A549 (cell line): ENCODE results near the gene ZBTB16. TPM values are rescaled to one million over a fixed set of nuclear protein-coding genes. Genes with fewer than 3 reads are reported as not detected.

Source experiments
- ATAC-seq, 2 experiments: fragments of 200-7000 bp in 1 of 2; fragments of >200 bp in 1 of 2; cut with Nextera tagmentation in 1 of 2; cut with Tn5 transposase in 1 of 2; 3 replicates each; pipeline versions ENCODE4 v1.8.0 to v1.9.1; 2018 to 2020; ENCODE audit warnings: mild to moderate bottlenecking in 1 of 2, moderate library complexity in 1 of 2
- CTCF ChIA-PET: fragments of 300-600 bp; sonication (Branson Sonifier 250); formaldehyde crosslinking; extraction: SDS; loops from one replicate; lab custom pipeline; 2021; ENCODE audit warnings: antibody characterized with exemption, inconsistent platforms; lab: Yijun Ruan, JAX
- POLR2A ChIA-PET: fragments of 350-600 bp; formaldehyde crosslinking; extraction: SDS; loops from one replicate; lab custom pipeline; 2021; ENCODE audit warnings: antibody characterized with exemption, inconsistent platforms; lab: Yijun Ruan, JAX
- DNase-seq, 2 experiments: peaks; one replicate each; pipeline versions ENCODE4 v3.0.0 to v3.0.0-alpha.2; 2011 to 2016; ENCODE audit warnings: low read depth in 1 of 2, low spot score in 1 of 2
- FAIRE-seq: peaks from 2 replicates; lab custom pipeline; 2011; peaks lifted over from hg19 to GRCh38; lab: Jason Lieb, UNC
- H3K27ac ChIP-seq, 2 experiments: fragments of >200 bp; sonication (Bioruptor Twin); formaldehyde crosslinking; 3 replicates each; pipeline ENCODE4 v1.5.1; 2016 to 2017
- H3K4me1 ChIP-seq: fragments of >200 bp; sonication (Bioruptor Twin); formaldehyde crosslinking; 3 replicates; pipeline ENCODE4 v1.6.1; 2016
- H3K4me2 ChIP-seq: fragments of >200 bp; sonication (Bioruptor Twin); formaldehyde crosslinking; 3 replicates; pipeline ENCODE4 v1.6.1; 2016
- H3K4me3 ChIP-seq: fragments of >200 bp; sonication (Bioruptor Twin); formaldehyde crosslinking; 3 replicates; pipeline ENCODE4 v1.5.1; 2016
- H3K9me3 ChIP-seq: fragments of >200 bp; sonication (Bioruptor Twin); formaldehyde crosslinking; 3 replicates; pipeline ENCODE4 v1.6.1; 2016
- BCL3 ChIP-seq: fragments of >200 bp; sonication (Bioruptor Twin); formaldehyde crosslinking; IDR thresholded peaks from 3 replicates; pipeline ENCODE4 v1.6.1; 2016
- BHLHE40 ChIP-seq: IDR thresholded peaks from 2 replicates; pipeline ENCODE4 v1.6.1; 2012; ENCODE audit warnings: low read depth, low read length, inconsistent platforms
- CBX2 ChIP-seq: fragments of 200-600 bp; sonication (generic); IDR thresholded peaks from 2 replicates; pipeline ENCODE4 v1.6.1; 2016; ENCODE audit warnings: low read depth, mild to moderate bottlenecking, borderline replicate concordance
- CHD2 ChIP-seq: fragments of 150-350 bp; IDR thresholded peaks from 2 replicates; pipeline ENCODE4 v1.6.1; 2014; ENCODE audit warnings: low read length; ENCODE audit not compliant: partially characterized antibody
- CTCF ChIP-seq: fragments of >200 bp; sonication (Bioruptor Twin); formaldehyde crosslinking; IDR thresholded peaks from 3 replicates; pipeline ENCODE4 v1.5.1; 2016
- EHF ChIP-seq: fragments of 250-450 bp; sonication (Bioruptor Pico); IDR thresholded peaks from 2 replicates; pipeline ENCODE4 v1.5.0; 2020; ENCODE audit warnings: mild to moderate bottlenecking
- EHMT2 ChIP-seq: fragments of 200-600 bp; sonication (generic); IDR thresholded peaks from 2 replicates; pipeline ENCODE4 v1.6.1; 2016; ENCODE audit warnings: antibody characterized with exemption, low read depth, mild to moderate bottlenecking, moderate library complexity
- FOSB ChIP-seq: fragments of 250-450 bp; sonication (Bioruptor Pico); IDR thresholded peaks from 2 replicates; pipeline ENCODE4 v1.5.0; 2020; ENCODE audit warnings: mild to moderate bottlenecking, moderate library complexity
- GATA3 ChIP-seq: IDR thresholded peaks from 2 replicates; pipeline ENCODE4 v1.6.1; 2012; ENCODE audit warnings: borderline replicate concordance
- HOXA7 ChIP-seq: fragments of 250-450 bp; sonication (Bioruptor Pico); IDR thresholded peaks from 2 replicates; pipeline ENCODE4 v1.5.0; 2020; ENCODE audit warnings: mild to moderate bottlenecking, moderate library complexity
- HOXB5 ChIP-seq: fragments of 250-450 bp; sonication (Bioruptor Pico); IDR thresholded peaks from 2 replicates; pipeline ENCODE4 v1.5.0; 2020; ENCODE audit warnings: mild to moderate bottlenecking, moderate library complexity
- JUNB ChIP-seq: fragments of >200 bp; sonication (Bioruptor Twin); formaldehyde crosslinking; IDR thresholded peaks from 2 replicates; pipeline ENCODE4 v1.6.1; 2016
- KDM1A ChIP-seq: fragments of 200-600 bp; sonication (generic); IDR thresholded peaks from 2 replicates; pipeline ENCODE4 v1.6.1; 2016; ENCODE audit warnings: low read depth, mild to moderate bottlenecking
- MAZ ChIP-seq: fragments of 150-350 bp; IDR thresholded peaks from 2 replicates; pipeline ENCODE4 v1.6.1; 2014; ENCODE audit warnings: antibody characterized with exemption, low read depth, low read length, borderline replicate concordance
- PHF8 ChIP-seq: fragments of 200-600 bp; sonication (generic); IDR thresholded peaks from 2 replicates; pipeline ENCODE4 v1.6.1; 2016; ENCODE audit warnings: low read depth, mild to moderate bottlenecking, antibody characterized with exemption, moderate library complexity, borderline replicate concordance
- RFX5 ChIP-seq: fragments of 450-650 bp; IDR thresholded peaks from 2 replicates; pipeline ENCODE4 v1.7.1; 2014; ENCODE audit warnings: antibody characterized with exemption, mild to moderate bottlenecking, moderate library complexity
- USF2 ChIP-seq: fragments of 450-650 bp; IDR thresholded peaks from 2 replicates; pipeline ENCODE4 v1.6.1; 2014; ENCODE audit warnings: antibody characterized with exemption
- ZFP36 ChIP-seq: fragments of 450-650 bp; IDR thresholded peaks from 2 replicates; pipeline ENCODE4 v1.6.1; 2014; ENCODE audit warnings: borderline replicate concordance; ENCODE audit not compliant: partially characterized antibody
- ZSCAN20 ChIP-seq: fragments of 250-450 bp; sonication (Bioruptor Pico); IDR thresholded peaks from 2 replicates; pipeline ENCODE4 v1.8.0; 2022; ENCODE audit warnings: mild to moderate bottlenecking, moderate library complexity
- WGBS: methylation state at CpG from one replicate; pipeline ENCODE4 v1.1.6; 2017; ENCODE audit errors: missing lambda C conversion rate; 5-methylcytosine and 5-hydroxymethylcytosine counted together
- polyA plus RNA-seq, 4 experiments: library from polyadenylated mRNA; depleted of rRNA in 3 of 4; stranded (reverse); fragments of >200 nt; fragmentation: RNase III in 1 of 4; extraction: RNeasy Plus Mini Kit Qiagen cat#74134 plus additional on column Dnase treatment in 1 of 4; gene quantifications; 2 replicates in 3 of 4; 3 replicates in 1 of 4; pipeline ENCODE4 v1.2.3, GENCODE V29; 2011 to 2017

The ZBTB16 gene
- polyA plus RNA-seq, 2 of the 4 experiments (the other 2 are of a cell fraction), result not detected

- ChIA-PET POLR2A (no interaction called here), CTCF (interaction anchor here (1.4 kb wide), 2 partner anchors 9 to 373 kb away, joined by 3 to 6 read pairs; no protein-coding TSS in a partner anchor)
- Histone ChIP-seq H3K4me2 (no peak overlapping the region), H3K4me1 (no peaks in the 10 kb centered on the region), H3K9me3 (no peaks in the 10 kb centered on the region), H3K27ac (no peak overlapping the region), H3K4me3 (no peak overlapping the region)
- DNase-seq (no peak), ATAC-seq (no peak), FAIRE-seq (no peak)
- 36% methylated on average over 2 of the region's 2 CpGs for WGBS
- TF ChIP-seq HOXA7 (CRISPR knock-in tag) (no peak), FOSB (no peak), GATA3 (no peak), ZSCAN20 (no peak), ZFP36 (no peak), EHF (CRISPR knock-in tag) (no peak), RFX5 (no peak), JUNB (no peak), BHLHE40 (no peak), MAZ (no peak), HOXB5 (CRISPR knock-in tag) (no peak), USF2 (no peak), CBX2 (no peak), KDM1A (no peak), EHMT2 (no peak)
- TF ChIP-seq, all 56 proteins: peak for 0
Observed at GRCh38 chr11:114269498-114269897, 210.0 kb downstream of the ZBTB16 start.

- TF ChIP-seq PHF8 (no peak), CTCF (no peak), CHD2 (no peak), RFX5 (no peak), MAZ (no peak), CBX2 (no peak), GATA3 (no peak), BCL3 (no peak)
- FAIRE-seq, result no peak
Observed at GRCh38 chr11:114270531-114271270, 211.2 kb downstream of the ZBTB16 start.

More at GRCh38 chr11:114270531-114271270, 211.2 kb downstream of the ZBTB16 start:
- Histone ChIP-seq H3K9me3 (no peaks in the 10 kb centered on the region), H3K4me3 (no peak overlapping the region), H3K4me2 (no peak overlapping the region), H3K27ac (no peak overlapping the region), H3K4me1 (no peaks in the 10 kb centered on the region)
- ATAC-seq, result no peak
- WGBS, result 50% methylated on average over 4 of the region's 5 CpGs
- ChIA-PET CTCF (interaction anchor here (1.0 to 3.1 kb wide), 2 partner anchors 9 kb away, joined by 3 to 22 read pairs; no protein-coding TSS in a partner anchor), POLR2A (no interaction called here)
- DNase-seq, result no peak
